Activated CD4-positive, alpha-beta T cell treated with anti-CD3 and anti-CD28 coated beads, Interleukin-2, amount 50 U/mL, for 16 hours (primary cell): ENCODE results near the gene DOK1.

ENCODE experiments used
- DNase-seq: peaks from one replicate; pipeline ENCODE4 v3.0.0-alpha.2; 2020

Gene DOK1

GRCh38 chr2:74553892-74554819 is at the start of gene DOK1, which contains the start of gene LOXL3:
TSS of gene DOK1 (plus strand) at chr2:74554720. CDS start at chr2:74554755, 35 bp downstream.
TSS of gene LOXL3 (minus strand) at chr2:74553942. CDS start at chr2:74552634, 1,308 bp downstream.
- peak; percentile 86 for DNase-seq

GRCh38 chr2:74505448-74506246 is 48.9 kb upstream of the DOK1 start:
- DNase-seq = no peak

- DNase-seq = peak; percentile 99
Measured at GRCh38 chr2:74507145-74507925, 47.2 kb upstream of the DOK1 start, which contains the start of gene PCGF1. TSS of gene PCGF1 (minus strand) at chr2:74507695. CDS start at chr2:74507668, 27 bp downstream.

- no peak for DNase-seq
Measured at GRCh38 chr2:74507926-74508520, 46.5 kb upstream of the DOK1 start.

- no peak for DNase-seq
Measured at GRCh38 chr2:74510272-74510671, 44.2 kb upstream of the DOK1 start.

GRCh38 chr2:74511104-74511989 is 43.2 kb upstream of the DOK1 start:
- DNase-seq = no peak

GRCh38 chr2:74512744-74513604 is 41.5 kb upstream of the DOK1 start:
- DNase-seq = no peak

GRCh38 chr2:74513605-74514367 is 40.7 kb upstream of the DOK1 start:
- peak; percentile 28 for DNase-seq

GRCh38 chr2:74514368-74515270 is 39.9 kb upstream of the DOK1 start, which contains the start of gene TLX2:
TSS of gene TLX2 (plus strand) at chr2:74514450. CDS start at chr2:74514807, 357 bp downstream.
- no peak for DNase-seq

GRCh38 chr2:74515271-74515980 is 39.1 kb upstream of the DOK1 start:
- no peak for DNase-seq

- DNase-seq = peak; percentile 75
Measured at GRCh38 chr2:74515981-74516633, 38.4 kb upstream of the DOK1 start.

- DNase-seq = no peak
Measured at GRCh38 chr2:74516650-74517049, 37.9 kb upstream of the DOK1 start.

- DNase-seq = no peak
Measured at GRCh38 chr2:74522516-74522915, 32.0 kb upstream of the DOK1 start.

GRCh38 chr2:74524005-74524404 is 30.5 kb upstream of the DOK1 start:
- DNase-seq = no peak

- no peak for DNase-seq
Measured at GRCh38 chr2:74524955-74525716, 29.4 kb upstream of the DOK1 start.
